HEK293T (cell line): ENCODE results near the gene MN1.

Source experiments
- CTBP1 ChIP-seq: fragments of 450-650 bp; IDR thresholded peaks from 2 replicates; pipeline ENCODE4 v1.6.1; 2016; ENCODE audit warnings: borderline replicate concordance
- ELF4 ChIP-seq: fragments of 450-650 bp; IDR thresholded peaks from 2 replicates; pipeline ENCODE4 v1.6.1; 2017; ENCODE audit warnings: antibody characterized with exemption
- FOXK2 ChIP-seq: fragments of 450-650 bp; IDR thresholded peaks from 2 replicates; pipeline ENCODE4 v1.6.1; 2016; ENCODE audit warnings: mild to moderate bottlenecking
- FOXM1 ChIP-seq: fragments of 450-650 bp; IDR thresholded peaks from 2 replicates; pipeline ENCODE4 v1.6.1; 2017; ENCODE audit warnings: mild to moderate bottlenecking, borderline replicate concordance
- PKNOX1 ChIP-seq: fragments of 450-650 bp; IDR thresholded peaks from 2 replicates; pipeline ENCODE4 v1.6.1; 2016
- SP1 ChIP-seq: fragments of 450-650 bp; IDR thresholded peaks from 2 replicates; pipeline ENCODE4 v1.6.1; 2017
- SUZ12 ChIP-seq: fragments of 450-650 bp; IDR thresholded peaks from 2 replicates; pipeline ENCODE4 v1.6.1; 2016; ENCODE audit warnings: mild to moderate bottlenecking

- no peak for TF ChIP-seq PKNOX1
- no peak for TF ChIP-seq SP1
- no peak for TF ChIP-seq ELF4
- no peak for TF ChIP-seq FOXK2
- TF ChIP-seq SUZ12 = no peak
- TF ChIP-seq CTBP1 = no peak
- no peak for TF ChIP-seq FOXM1
These were observed 50.8 kb downstream of the MN1 start for GRCh38 chr22:27750584-27751265.
